B cell (primary cell): ENCODE measurements around the gene ZNF646. TPM values are rescaled to one million over a fixed set of nuclear protein-coding genes. Genes with fewer than 3 reads are reported as not detected.
A peak's percentile ranks its signal among the peaks of the same experiment; 100 is the strongest.

Experiments used
- ATAC-seq: fragments of 200-7000 bp; cut with Tn5 transposase; one replicate; pipeline ENCODE4 v1.10.0; 2021; ENCODE audit warnings: low read depth, mild to moderate bottlenecking, moderate number of reproducible peaks, moderate library complexity
- CTCF ChIA-PET: fragments of 350-600 bp; sonication (Branson Sonifier 250); formaldehyde crosslinking; loops from one replicate; lab custom pipeline; 2021; ENCODE audit warnings: antibody characterized with exemption, inconsistent platforms; lab: Charles Lee
- POLR2A ChIA-PET: fragments of 350-600 bp; sonication (Branson Sonifier 250); formaldehyde crosslinking; loops from one replicate; lab custom pipeline; 2021; ENCODE audit warnings: antibody characterized with exemption; lab: Charles Lee
- DNase-seq: peaks from one replicate; pipeline ENCODE4 v3.0.0; 2013
- H2AFZ ChIP-seq: 2 replicates; pipeline ENCODE4 v1.6.1; 2012; ENCODE audit warnings: mild to moderate bottlenecking, low read depth, low read length; ENCODE audit not compliant: insufficient read depth, poor library complexity, severe bottlenecking
- H3K27ac ChIP-seq, 2 donors: 1 replicate in 1 of 2; 2 replicates in 1 of 2; pipeline ENCODE4 v1.5.1; 2012 to 2013; ENCODE audit warnings: low read length in 2 of 2, mild to moderate bottlenecking in 2 of 2, moderate library complexity in 1 of 2
- H3K27me3 ChIP-seq, 4 experiments: fragments of 200-600 bp in 1 of 4; sonication (generic) in 1 of 4; replicated peaks in 1 of 4; 1 replicate in 2 of 4; 2 replicates in 2 of 4; pipeline versions ENCODE4 v1.6.1 to v1.7.0; 2013 to 2016; ENCODE audit warnings: low read length in 3 of 4, mild to moderate bottlenecking in 2 of 4, mixed read lengths in 1 of 4, moderate library complexity in 1 of 4; ENCODE audit not compliant: insufficient read depth in 4 of 4, control insufficient read depth in 3 of 4; ENCODE audit errors: control extremely low read depth in 1 of 4
- H3K36me3 ChIP-seq, 2 experiments: replicated peaks in 1 of 2; 1 replicate in 1 of 2; 2 replicates in 1 of 2; pipeline versions ENCODE4 v1.6.1 to v1.7.1; 2013; ENCODE audit warnings: low read length in 1 of 2; ENCODE audit not compliant: insufficient read depth in 2 of 2, control insufficient read depth in 1 of 2; ENCODE audit errors: control extremely low read depth in 1 of 2, extremely low read depth in 1 of 2
- H3K4me1 ChIP-seq, 2 donors: fragments of 200-600 bp in 1 of 2; sonication (generic) in 1 of 2; 1 replicate in 1 of 2; 2 replicates in 1 of 2; pipeline versions ENCODE4 v1.5.1 to v1.6.1; 2013 to 2017; ENCODE audit warnings: low read length in 2 of 2; ENCODE audit not compliant: control insufficient read depth in 2 of 2, insufficient read depth in 2 of 2
- H3K4me2 ChIP-seq: replicated peaks from 2 replicates; pipeline ENCODE3; 2012; ENCODE audit warnings: mild to moderate bottlenecking, low read depth, low read length; ENCODE audit not compliant: poor library complexity, severe bottlenecking
- H3K4me3 ChIP-seq, 5 experiments: fragments of 200-600 bp in 1 of 5; sonication (generic) in 1 of 5; 1 replicate in 3 of 5; 2 replicates in 2 of 5; pipeline versions ENCODE4 v1.5.1 to v1.7.0; 2011 to 2016; ENCODE audit warnings: low read length in 4 of 5, mild to moderate bottlenecking in 4 of 5, low read depth in 2 of 5, control low read depth in 1 of 5, moderate library complexity in 1 of 5; ENCODE audit not compliant: insufficient read depth in 1 of 5; ENCODE audit errors: control extremely low read depth in 1 of 5, extremely low read depth in 1 of 5
- H3K79me2 ChIP-seq: fragments of 200-600 bp; sonication (generic); one replicate; pipeline ENCODE4 v1.6.0; 2016; ENCODE audit warnings: low read length; ENCODE audit not compliant: control insufficient read depth, insufficient read depth
- H3K9ac ChIP-seq: fragments of 200-600 bp; sonication (generic); 2 replicates; pipeline ENCODE4 v1.6.1; 2017; ENCODE audit warnings: mild to moderate bottlenecking, low read length, moderate library complexity
- H3K9me3 ChIP-seq, 3 donors: one replicate each; pipeline versions ENCODE4 v1.6.1 to v1.7.1; 2013; ENCODE audit warnings: low read length in 2 of 3; ENCODE audit not compliant: control insufficient read depth in 2 of 3, insufficient read depth in 1 of 3; ENCODE audit errors: control extremely low read depth in 1 of 3
- H4K20me1 ChIP-seq: 2 replicates; pipeline ENCODE4 v1.6.0; 2012; ENCODE audit warnings: mild to moderate bottlenecking, low read length; ENCODE audit not compliant: insufficient read depth, control insufficient read depth, poor library complexity, severe bottlenecking
- H3K27ac Mint-ChIP-seq: one replicate; pipeline ENCODE4 v1.8.0; 2021; ENCODE audit warnings: mixed read lengths
- H3K27me3 Mint-ChIP-seq: one replicate; pipeline ENCODE4 v1.8.0; 2021; ENCODE audit warnings: mixed read lengths
- H3K4me1 Mint-ChIP-seq: one replicate; pipeline ENCODE4 v1.8.0; 2021; ENCODE audit warnings: mixed read lengths
- H3K4me3 Mint-ChIP-seq: one replicate; pipeline ENCODE4 v1.8.0; 2021; ENCODE audit warnings: mixed read lengths
- H3K9me3 Mint-ChIP-seq: one replicate; pipeline ENCODE4 v1.8.0; 2022; ENCODE audit warnings: mixed read lengths; ENCODE audit not compliant: insufficient read depth
- EZH2 ChIP-seq: IDR thresholded peaks from 2 replicates; pipeline ENCODE4 v1.6.1; 2012; ENCODE audit warnings: borderline replicate concordance, low read depth, mild to moderate bottlenecking, moderate library complexity, low read length; ENCODE audit not compliant: insufficient read depth, poor library complexity, severe bottlenecking
- WGBS: methylation state at CpG from one replicate; pipeline ENCODE4 v1.1.5; 2013; ENCODE audit warnings: missing lambda C conversion rate; ENCODE audit not compliant: insufficient coverage; 5-methylcytosine and 5-hydroxymethylcytosine counted together
- intact Hi-C: fragments of 100-400 bp; cut with micrococcal nuclease; formaldehyde crosslinking; loops from one replicate; pipeline ENCODE4 v1.10.0; 2022
- polyA plus RNA-seq: library from polyadenylated mRNA; depleted of rRNA; stranded (reverse); fragments of >200 nt; gene quantifications from 2 replicates; pipeline ENCODE4 v1.2.3, GENCODE V29; 2012
- total RNA-seq, 2 donors: library from RNA; stranded (reverse); fragments of 120-200 nt in 1 of 2; gene quantifications; 1 replicate in 1 of 2; 2 replicates in 1 of 2; pipeline versions ENCODE4 v1.2.3 to v1.2.4, GENCODE V29; 2013 to 2022
- TF ChIP-seq, protein P1 (sequence below): fragments of 200-600 bp; IDR thresholded peaks from one replicate; pipeline ENCODE4 v1.8.0; 2022; ENCODE audit warnings: antibody characterized with exemption, mild to moderate bottlenecking

ZNF646 gene
- total and polyA plus RNA-seq, 2 donors (not counting 1 experiment from before 2014, with no cell fraction given), result 14.7 to 45.9 TPM

DNA sequence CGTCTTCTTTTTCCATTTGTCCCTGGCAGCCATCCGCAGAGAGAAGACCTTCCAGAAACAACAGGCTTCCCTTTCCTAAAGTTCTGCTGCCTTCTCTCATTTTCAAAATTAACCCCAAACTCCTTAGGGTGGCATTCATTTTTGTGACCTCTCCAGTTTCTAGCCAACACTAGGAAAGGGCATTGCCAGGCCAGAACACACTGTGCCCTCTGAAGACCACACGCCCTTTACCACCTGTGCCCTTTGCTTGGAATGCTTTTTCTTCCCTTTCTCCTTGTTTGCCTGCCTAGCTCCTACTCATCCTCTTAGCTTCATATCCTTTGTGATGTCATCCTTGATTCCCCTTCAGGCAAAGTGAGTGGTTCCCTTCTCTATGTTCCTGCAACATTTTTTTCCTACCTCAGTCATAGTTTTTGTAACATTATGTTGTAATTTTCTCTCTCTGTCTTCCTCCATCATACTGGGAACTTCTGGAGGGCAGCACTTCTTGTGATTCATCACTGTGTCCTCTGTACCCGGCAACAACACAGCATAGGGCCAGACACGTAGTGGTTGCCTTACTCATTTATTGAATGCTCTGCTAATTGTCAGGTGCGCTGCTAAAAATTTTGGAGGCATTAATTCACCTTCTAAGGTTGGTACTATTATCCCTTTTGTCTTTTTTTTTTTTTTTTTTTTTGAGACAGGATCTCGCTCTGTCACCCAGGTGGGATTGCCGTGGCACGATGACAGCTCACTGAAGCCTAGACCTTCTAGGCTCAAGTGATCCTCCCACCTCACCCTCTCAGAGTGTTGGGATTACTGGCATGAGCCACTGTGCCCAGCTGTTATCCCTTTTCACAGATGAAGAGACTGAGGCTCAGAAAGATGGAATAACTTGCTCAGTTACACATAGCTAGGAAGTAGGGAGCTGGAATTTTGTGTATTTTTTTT, 44.3 kb downstream of the ZNF646 start:
- 39% methylated on average over 5 of the region's 9 CpGs for WGBS
- Mint-ChIP-seq H3K27ac (peak overlapping the region; percentile 96), H3K4me1 (peaks cover 15% of the 10 kb centered on the region), H3K9me3 (no peaks in the 10 kb centered on the region), H3K4me3 (peak overlapping the region; percentile 92), H3K27me3 (no peaks in the 10 kb centered on the region)
- ATAC-seq, result no peak
- peak overlapping the region; percentile 72 to 95 for H3K27ac ChIP-seq
- peaks cover 44% of the 10 kb centered on the region for H3K79me2 ChIP-seq
- H2AFZ ChIP-seq, result peak overlapping the region; percentile 80
- peak overlapping the region; percentile 92 for H3K9ac ChIP-seq
- H4K20me1 ChIP-seq, result peaks cover 26% of the 10 kb centered on the region
- H3K36me3 ChIP-seq, result peaks cover 7 to 30% of the 10 kb centered on the region in 2 experiments
- no peak for DNase-seq
- H3K27me3 ChIP-seq, result no peaks in the 10 kb centered on the region
- TF ChIP-seq, protein P1, sequence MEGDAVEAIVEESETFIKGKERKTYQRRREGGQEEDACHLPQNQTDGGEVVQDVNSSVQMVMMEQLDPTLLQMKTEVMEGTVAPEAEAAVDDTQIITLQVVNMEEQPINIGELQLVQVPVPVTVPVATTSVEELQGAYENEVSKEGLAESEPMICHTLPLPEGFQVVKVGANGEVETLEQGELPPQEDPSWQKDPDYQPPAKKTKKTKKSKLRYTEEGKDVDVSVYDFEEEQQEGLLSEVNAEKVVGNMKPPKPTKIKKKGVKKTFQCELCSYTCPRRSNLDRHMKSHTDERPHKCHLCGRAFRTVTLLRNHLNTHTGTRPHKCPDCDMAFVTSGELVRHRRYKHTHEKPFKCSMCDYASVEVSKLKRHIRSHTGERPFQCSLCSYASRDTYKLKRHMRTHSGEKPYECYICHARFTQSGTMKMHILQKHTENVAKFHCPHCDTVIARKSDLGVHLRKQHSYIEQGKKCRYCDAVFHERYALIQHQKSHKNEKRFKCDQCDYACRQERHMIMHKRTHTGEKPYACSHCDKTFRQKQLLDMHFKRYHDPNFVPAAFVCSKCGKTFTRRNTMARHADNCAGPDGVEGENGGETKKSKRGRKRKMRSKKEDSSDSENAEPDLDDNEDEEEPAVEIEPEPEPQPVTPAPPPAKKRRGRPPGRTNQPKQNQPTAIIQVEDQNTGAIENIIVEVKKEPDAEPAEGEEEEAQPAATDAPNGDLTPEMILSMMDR, result no peak
- no peak for TF ChIP-seq EZH2
- peak overlapping the region; percentile 49 to 83 (median 66) for H3K4me3 ChIP-seq
- ChIA-PET POLR2A (interaction anchor here (0.6 to 3.6 kb wide), 11 partner anchors 11 to 1474 kb away, joined by 3 to 36 read pairs (median 10); partner anchors contain the start of genes FBXL19, FUS, PYCARD and STX4), CTCF (interaction anchor here (1.0 to 3.3 kb wide), 7 partner anchors 9 to 324 kb away, joined by 3 to 24 read pairs (median 4); partner anchors contain the start of genes BCKDK, FUS, ZNF646 and ZNF668)
- intact Hi-C loops, result no loop called here
- H3K9me3 ChIP-seq, result no peaks in the 10 kb centered on the region
- H3K4me1 ChIP-seq, result peaks cover 10 to 20% of the 10 kb centered on the region in 2 donors
- peak overlapping the region; percentile 72 for H3K4me2 ChIP-seq
